GM18520 (cell line): ENCODE measurements around the gene TMEM63A.

Source experiments
- ATAC-seq: cut with Tn5 transposase; IDR thresholded peaks from one replicate; pipeline ENCODE4 v1.9.1; 2021; ENCODE audit not compliant: unreplicated experiment

Gene TMEM63A

DNA sequence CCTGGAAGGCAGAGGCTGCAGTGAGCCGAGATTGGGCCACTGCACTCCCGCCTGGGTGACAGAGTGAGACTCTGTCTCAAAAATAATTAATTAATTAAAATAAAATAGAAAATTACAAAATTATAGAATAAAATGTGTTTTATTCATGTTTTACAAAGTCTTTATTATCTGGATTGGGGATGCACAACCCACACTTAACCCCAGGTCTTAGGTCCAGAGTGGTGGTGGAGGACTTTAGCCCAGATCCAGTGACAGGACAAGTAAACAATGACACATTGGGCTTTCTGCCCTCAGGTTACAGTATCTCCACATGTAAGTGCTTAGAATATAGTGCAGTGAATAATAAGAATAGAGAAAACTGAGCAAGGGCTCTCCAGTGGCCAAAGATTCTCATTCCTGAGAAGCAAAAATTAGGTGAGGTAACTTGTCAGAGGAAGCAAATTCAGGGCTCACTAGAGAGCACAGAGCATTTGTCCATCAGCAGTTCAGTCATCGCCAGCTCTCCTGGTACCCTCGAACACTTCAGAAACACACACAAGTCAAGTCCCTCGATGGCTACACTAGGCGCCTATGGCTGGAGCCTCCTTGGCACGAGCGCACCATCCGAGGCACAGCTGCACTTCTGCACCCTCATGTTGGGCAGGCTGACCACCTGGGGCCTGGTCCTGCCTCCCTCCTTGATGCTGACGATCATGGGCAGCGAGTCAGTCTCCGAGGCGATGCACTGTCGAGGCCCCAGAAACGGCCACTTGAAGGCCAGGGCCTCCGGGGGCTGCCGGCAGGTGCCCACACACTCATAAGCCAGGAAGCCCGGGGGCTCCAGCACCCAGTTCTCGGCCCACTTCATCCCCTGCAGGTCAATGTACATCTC is 4.2 kb upstream of the TMEM63A start:
- no peak for ATAC-seq

DNA sequence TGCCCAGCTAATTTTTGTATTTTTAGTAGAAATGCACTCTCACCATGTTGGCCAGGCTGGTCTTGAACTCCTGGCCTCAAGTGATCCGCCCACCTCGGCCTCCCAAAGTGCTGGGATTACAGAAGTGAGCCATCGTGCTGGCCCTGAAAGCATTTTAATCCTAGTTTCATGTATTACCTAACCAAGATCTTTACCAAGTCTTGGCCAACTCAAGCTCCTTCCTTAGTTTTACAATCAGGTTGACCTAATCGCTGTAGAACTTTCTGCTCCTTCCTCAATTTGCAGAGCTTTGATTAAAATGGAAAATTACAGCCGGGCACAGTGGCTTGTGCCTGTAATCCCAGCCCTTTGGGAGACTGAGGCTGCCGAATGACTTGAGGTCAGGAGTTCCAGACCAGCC is 3.2 kb upstream of the TMEM63A start:
- ATAC-seq, result no peak

DNA sequence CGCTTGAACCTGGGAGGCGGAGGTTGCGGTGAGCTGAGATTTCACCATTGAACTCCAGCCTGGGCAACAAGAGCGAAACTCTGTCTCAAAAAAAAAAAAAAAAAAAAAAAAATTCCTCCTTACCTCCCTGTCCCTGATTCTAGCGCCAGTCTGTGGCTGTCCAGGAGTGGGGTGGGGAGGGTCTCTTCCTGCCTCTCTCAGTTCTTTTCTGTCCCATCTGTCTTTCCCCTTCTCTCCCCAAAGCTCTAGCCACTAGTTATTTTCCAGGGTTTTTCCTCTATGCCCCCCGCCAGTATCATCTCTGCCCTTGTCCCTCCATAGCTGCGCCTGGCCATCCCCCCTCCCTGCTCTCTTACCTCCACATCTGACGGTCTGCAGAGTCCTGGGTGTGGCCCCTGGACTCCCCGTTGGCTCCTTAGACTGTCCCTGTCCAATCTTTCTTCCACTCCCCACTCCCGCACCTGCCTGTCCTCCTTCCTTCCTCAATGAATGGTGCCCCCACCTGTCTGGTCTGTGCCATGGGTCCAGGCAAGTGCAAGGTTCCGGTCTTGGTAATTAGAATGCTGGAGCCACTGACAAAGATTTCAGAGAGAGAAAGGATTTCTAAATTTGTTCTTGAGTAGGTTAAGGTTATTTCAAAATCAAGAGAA is 1.6 kb upstream of the TMEM63A start:
- ATAC-seq, result no peak

DNA sequence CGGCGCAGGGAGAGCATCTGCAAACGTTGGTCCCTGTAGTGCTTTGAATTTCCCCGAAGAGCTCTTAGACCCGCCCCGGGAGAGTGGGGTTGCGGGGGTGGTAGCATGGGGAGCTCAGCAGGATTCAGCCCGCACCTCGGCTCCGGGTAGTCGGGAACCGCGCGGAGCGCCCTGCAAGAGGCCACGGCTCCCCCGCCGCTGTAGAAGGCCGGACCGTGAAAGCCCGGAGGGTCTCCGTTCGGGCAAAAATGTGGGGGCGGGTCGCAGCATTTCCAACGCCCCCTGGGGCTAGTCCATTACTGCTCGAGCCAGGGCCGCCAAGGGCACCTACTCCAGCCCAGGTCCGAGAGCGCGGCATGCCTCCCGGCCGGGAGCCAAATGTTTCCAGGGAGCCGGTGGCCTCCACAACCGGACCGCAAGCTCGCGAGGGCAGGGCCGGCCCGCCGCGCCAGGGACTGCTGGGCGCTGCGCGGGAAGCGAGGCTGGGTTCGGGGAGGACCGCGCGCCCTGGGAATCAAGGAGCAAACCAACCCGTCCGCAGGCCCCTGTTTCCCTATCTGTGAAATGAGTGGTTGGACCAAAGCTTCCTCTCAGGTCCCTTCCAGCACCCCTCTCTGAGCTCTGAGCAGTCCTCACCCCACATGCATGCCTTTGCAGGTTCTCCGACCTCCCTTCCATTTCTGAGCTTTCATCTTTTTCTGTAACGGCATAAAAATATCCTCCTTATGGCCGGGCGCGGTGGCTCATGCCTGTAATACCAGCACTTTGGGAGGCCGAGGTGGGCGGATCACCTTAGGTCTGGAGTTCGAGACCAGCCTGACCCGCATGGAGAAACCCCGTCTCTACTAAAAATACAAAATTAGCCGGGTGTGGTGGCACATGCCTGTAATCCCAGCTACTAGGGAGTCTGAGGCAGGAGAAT is 775 bp upstream of the TMEM63A start:
- peak; percentile 12 for ATAC-seq

DNA sequence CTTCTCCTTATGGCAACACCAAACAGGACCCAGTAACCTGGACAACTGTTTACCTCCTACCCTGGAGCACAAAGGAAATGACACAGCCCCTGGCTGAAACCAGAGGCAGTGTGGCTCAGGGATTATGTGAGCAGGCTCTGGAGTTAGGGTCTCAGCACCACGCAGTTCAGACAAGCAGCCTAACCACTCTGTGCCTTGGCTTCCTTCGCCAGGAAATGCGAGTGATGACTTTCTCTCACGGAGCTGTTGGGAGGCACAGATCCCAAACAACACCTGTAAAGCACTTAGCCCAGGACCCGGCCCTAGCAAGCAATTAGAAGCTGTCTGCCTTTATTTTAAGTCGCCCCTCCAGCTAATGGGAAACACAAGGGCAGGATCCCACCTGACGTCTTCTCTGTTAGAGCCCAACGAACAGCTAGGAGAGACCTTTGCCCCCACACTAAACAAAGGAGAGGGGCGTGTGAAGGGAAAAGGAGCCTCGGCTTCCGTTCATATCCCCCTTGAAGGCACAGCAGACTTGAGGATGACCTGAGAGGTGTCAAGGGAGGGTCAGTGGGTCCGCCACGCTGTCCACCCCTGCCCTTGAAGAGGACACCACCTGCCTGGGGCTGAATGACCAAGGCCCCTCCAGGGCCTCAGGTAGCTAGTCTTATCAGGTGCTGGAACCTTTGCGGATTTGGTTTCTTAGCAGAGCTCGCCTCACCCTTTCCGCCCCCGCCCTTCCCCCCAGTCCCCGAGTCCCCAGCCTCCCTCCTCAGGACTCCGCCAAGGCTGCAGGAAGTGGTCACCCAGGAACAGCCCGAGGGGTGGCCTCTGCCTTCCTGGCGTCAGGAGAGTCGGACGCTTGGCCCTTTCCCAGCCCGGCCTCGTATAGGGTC is 860 bp downstream of the TMEM63A start:
- ATAC-seq, result no peak

DNA sequence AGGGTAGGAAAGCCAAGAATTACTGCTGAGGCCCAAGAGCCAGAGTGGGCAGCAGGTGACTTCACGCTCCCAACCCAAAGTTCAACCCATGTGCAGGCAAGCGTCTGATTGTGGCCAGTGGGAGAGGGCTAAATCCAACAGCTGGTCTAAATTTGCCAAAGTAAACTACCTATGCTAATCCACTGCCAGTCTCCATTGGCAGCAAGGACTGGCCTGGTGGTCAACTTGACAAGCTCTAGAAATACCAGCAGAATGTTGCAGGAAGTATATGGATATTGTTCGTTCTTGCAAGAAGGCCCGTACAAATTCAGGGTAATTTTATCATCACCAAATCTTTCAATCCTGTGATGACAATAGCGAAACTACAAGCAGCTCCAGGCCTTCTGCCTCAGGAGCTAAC is 1.5 kb downstream of the TMEM63A start:
- ATAC-seq, result no peak

DNA sequence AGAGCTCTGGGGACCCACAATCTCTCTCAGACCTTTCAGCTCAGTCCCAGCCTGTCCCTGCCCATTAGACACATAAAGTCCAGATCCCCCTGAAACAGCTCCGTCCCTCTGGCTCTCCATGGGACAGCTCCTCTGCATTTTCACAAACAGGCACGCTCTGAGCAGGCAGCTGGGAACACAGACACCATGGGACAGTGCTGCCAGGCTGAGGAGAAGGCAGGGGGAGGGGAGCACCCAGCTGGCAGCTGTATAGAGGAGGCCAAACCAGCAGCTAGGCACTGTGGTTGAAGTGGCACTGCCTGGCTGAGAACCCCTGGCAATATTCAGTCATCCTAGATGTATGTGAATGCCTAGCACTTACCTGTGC is 2.0 kb downstream of the TMEM63A start:
- ATAC-seq, result no peak

DNA sequence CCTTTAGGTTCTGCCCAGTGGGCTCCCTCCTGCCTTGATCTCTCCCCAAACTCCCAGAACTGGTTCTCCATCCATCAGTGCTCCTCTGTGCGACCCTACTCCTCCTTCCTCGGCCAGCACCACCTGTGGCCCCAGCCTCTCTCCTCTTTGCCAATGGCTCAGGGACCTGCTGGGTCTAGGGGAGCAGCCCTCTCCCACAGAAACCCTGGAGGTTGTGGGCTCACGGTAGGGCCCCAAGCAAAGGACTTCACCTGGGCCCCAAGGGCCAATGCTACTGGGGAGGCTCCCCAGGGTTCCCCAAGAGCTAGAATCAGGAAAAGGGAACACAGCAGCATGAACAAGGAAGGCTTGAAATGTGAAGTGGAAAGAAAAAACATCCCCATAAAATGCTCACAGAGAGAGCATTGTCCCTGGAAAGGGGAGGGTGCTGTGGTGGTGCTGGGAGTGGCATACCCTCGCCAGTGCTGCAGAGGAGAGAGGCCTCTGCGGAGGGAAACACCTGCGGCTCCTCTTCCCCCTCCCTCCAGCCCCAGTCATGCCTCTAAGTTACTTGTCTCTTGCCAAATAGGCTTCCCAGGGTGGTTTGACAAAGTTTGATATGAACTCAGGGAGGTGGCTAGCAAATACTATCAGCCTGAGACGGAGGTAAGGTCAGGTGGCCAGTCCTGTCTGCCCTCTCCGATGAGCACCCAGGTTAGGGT is 2.5 kb downstream of the TMEM63A start:
- no peak for ATAC-seq

DNA sequence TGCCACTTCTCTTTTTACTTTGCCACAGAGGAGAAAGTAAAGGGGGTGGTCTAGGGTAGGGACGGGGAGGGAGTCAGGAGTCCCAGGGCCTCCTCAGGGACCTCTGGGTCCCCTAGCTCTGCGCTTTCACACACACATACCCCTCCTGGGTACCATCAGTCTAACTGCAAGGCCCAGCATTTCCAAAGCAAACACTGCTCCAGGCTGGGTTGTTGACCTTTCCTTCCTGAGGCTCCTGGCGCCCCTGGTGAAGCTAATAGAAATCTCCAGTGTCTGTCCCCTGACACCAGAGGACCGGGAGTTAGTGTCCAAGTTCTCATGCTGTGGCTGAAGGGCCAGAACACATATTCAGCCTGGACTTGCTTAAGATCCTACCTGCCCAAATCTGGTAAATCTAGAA is 3.9 kb downstream of the TMEM63A start:
- no peak for ATAC-seq

DNA sequence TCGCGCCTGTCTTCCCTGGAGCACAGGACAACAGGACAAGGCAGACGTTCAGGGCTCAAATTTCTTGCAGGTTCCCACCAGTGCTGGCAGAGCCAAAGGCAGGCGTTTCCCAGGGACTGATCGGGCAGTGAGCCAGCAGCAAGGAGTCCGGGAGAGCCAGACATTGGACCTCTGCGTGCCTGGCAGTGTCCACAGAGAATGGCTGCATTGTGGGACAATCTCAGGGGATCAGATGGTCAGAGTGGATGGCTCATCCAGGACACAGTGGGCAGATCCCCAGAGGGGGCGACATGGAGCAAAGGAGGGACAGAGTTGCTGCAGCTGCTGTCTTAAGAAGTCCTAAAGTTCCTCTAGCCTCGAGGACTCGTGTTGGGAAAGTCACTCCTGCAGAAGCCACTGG is 4.6 kb downstream of the TMEM63A start:
- no peak for ATAC-seq

DNA sequence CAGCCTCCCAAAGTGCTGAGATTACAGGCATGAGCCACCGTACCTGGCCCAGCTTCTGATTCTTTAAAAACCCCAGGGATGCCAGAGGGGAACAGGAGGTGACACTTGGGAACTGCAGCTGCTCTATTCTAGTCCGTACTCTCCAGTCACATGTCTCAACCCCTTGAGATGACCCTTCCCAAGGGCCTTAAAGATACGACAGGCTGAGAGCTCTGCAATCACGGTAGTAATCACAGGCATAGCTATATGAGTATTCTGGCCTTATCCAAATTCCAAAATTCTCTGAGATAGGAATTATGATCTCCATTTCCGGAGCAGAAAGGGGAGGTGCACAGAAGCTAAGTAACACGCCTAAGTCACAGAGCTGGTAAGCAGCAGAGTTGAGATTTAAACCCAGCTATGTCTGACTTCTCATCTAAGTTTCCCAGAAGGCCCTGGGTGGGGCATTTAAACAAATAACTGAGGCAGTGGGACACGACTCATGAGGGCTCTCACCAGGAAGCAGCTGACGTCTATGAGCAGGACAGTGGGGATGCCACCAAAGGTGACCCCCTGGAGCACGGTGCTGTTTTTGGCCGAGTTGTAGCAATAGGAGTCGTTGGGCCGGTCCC is 5.2 kb downstream of the TMEM63A start:
- no peak for ATAC-seq

DNA sequence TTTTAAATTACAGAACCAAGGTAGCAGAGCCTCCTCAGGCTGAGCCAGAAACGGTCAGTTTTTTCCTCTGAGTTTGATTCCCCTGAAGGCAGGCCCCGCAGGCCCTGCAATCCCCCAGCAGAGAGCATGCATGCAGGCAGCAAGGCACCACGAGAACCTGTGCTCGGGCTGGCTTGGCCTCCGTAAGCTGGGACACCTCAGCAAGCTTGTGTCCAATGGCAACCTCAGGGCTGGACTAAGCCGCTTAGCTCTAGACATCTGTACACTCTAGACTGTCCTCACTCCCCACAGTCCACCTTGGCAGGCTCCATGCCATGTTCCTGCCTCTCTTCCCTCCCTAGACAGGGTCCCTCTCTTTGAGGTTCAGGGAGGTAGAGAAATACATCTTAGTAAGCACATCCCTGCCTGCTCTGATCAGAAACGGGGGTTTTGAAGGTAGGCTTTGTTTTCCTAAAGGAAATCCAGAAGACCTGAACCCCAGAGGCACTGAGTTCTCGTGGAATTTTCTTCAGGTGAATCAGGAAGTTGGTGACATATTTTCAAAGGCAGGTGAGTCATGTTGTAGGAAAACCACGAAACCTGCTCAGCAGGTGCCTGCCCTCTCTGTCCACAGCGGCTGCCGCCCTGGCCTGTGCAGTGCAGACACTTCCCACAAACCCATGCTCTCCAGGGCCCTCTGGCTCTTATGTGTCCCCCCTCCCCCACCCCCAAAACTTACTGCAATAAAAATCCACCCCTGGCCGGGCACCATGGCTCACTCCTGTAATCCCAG is 7.0 kb downstream of the TMEM63A start:
- ATAC-seq, result no peak

DNA sequence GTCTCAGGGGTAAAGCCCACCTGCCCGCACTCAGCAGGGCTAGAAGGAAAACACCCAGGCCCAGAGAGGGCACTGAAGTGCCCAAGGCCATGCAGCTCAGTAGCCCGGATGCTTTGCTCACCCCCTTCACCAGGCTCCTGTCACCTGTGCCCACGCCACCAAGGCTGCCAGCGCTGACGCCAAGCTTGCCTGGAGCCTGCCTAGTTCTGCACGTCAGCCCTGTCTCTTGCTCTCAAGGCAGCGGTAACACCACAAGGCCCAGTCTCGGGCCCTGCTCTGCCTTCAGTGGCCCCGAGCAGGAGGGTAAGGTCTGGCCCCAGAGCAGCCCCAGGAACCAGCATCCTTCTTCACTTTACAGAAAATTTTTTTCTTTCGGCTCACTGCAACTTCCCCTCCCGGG is 7.7 kb downstream of the TMEM63A start:
- no peak for ATAC-seq

DNA sequence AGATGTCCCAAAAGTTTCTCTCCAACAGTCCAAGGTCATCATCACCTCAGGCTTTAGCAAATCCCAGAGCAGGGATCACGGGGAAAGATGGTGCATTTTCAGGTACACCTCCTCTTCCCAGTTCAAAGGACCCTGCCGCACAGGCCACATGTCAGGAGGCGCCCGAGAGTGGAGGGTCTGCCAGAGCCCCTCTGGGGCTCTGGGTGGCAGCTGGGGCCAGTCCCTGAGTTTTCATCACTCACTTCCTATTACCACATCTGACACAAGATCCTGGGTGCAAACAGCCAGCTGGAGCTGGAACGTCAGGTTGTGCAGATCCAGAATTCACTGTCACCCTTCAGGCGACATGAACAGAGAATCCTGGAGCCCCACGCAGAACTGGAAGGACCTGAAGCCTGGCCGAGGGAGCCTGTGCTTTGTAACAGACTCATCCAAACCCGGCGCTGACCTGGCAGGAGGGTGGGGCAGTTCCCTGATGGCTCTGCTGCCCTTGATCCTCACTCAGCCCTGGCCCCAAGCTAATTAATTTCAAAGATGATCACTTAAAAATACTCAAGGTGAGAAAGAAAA is 8.8 kb downstream of the TMEM63A start:
- ATAC-seq, result no peak

DNA sequence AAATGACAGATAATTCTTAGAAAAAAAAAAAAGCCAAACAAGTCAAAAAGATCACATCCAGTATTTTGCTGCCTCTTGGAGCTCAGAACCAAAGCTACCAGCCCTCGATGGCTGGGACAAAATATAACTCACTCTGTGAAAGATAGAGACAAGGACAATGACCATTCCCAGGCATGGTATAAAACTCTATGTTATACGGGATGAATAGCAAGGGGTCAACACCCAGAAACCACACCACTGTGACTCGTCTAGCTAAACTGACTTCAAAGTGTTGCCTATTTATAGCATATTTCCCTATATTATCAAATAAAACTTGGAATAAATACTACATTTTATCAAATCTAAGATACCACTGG is 10.1 kb downstream of the TMEM63A start:
- ATAC-seq, result no peak

DNA sequence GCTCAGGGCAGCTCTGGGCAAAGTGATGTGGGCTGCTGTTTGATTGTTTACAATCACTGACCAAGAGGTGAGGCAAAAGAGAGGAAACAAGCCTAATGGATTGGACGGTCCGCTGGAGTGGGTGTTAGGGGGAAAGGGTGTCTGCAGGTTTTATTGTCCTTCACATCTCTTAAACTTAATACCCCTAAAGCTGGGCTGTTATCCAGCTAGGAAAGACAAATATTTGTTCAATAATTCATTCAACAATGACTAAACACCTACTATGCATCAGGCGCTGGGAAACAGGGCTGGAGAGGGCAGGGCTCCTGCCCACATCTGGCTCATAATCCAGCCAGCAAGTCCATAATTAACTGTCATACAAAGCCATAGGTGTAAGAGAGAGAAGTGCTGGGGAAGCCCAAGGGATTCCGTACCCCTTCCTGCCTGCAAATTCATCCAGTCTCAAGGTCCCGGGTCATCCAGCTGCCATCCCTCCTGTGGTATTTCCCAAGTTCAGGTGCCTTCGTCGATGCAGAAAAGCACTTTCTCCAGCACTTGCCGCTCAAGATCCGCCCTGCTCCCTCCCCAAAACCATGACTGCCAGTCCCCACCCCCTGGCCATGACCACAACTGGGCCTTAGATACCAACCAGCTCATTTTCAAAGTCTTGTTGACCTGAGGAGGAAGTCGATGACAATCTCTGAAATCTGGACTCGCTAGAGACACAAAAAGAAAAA is 10.7 kb downstream of the TMEM63A start:
- no peak for ATAC-seq

DNA sequence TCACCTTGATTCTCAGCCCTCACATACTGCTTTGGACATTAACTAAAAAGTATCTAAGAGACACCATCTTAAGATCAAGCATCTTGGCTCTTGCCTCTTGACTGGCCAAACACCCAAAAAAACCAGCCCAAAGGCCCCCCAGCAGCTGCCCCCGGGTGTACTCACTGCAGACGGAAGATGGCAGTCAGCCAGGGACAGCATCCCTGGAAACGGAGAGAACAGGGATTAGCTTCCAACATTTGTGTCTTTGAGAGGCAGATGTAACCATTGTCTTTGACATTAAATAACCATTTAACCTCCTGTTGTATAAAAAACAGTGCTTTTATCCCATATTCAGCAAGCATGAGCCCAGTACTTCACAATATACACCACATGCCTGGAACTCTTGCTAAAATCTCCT is 11.3 kb downstream of the TMEM63A start:
- ATAC-seq, result no peak
